Spinal cord (tissue), 10 donors: ENCODE data around the gene RIC8B. TPM values are rescaled to one million over a fixed set of nuclear protein-coding genes. Genes with fewer than 3 reads are reported as not detected.

Experiments used
- DNase-seq, 6 donors: peaks; one replicate each; pipeline versions ENCODE4 v3.0.0 to v3.0.0-alpha.2; 2013 to 2015; ENCODE audit warnings: low spot score in 6 of 6, low read depth in 4 of 6
- H3K27ac ChIP-seq: one replicate; pipeline ENCODE4 v1.5.1; 2013; ENCODE audit warnings: low read depth, low read length, control low read depth
- H3K27me3 ChIP-seq: one replicate; pipeline ENCODE4 v1.6.1; 2013; ENCODE audit warnings: low read length; ENCODE audit not compliant: control insufficient read depth, insufficient read depth
- H3K36me3 ChIP-seq: one replicate; pipeline ENCODE4 v1.6.1; 2013; ENCODE audit warnings: low read length; ENCODE audit not compliant: control insufficient read depth, insufficient read depth
- H3K4me1 ChIP-seq: one replicate; pipeline ENCODE4 v1.6.1; 2013; ENCODE audit warnings: low read length; ENCODE audit not compliant: control insufficient read depth, insufficient read depth
- H3K4me3 ChIP-seq: one replicate; pipeline ENCODE4 v1.5.1; 2013; ENCODE audit warnings: low read depth, low read length, control low read depth
- H3K9me3 ChIP-seq: one replicate; pipeline ENCODE4 v1.6.1; 2013; ENCODE audit warnings: low read length; ENCODE audit not compliant: control insufficient read depth, insufficient read depth
- WGBS: methylation state at CpG from one replicate; pipeline ENCODE4 v1.1.5; 2013; ENCODE audit warnings: missing lambda C conversion rate; ENCODE audit not compliant: insufficient coverage; 5-methylcytosine and 5-hydroxymethylcytosine counted together
- polyA plus RNA-seq, 2 donors: library from polyadenylated mRNA; unstranded; fragments of 120-200 nt; gene quantifications; one replicate each; pipeline ENCODE4 v1.2.1, GENCODE V29; 2013; ENCODE audit not compliant: insufficient read length in 2 of 2
- total RNA-seq, 2 donors: library from RNA; depleted of rRNA in 1 of 2; stranded (reverse); fragments of 120-200 nt in 1 of 2; fragments of >200 nt in 1 of 2; gene quantifications; one replicate each; pipeline versions ENCODE4 v1.2.3 to v1.2.4, GENCODE V29; 2013 to 2014
- donor health status: healthy.

RIC8B gene
- total and polyA plus RNA-seq, 4 donors = 20.7 to 32.4 (median 27.1) TPM

GRCh38 chr12:106873983-106874382 is 99.5 kb downstream of the RIC8B start:
- DNase-seq = no peak
- Histone ChIP-seq H3K27ac (no peak overlapping the region), H3K36me3 (peaks cover 3% of the 10 kb centered on the region), H3K4me3 (no peak overlapping the region), H3K9me3 (no peaks in the 10 kb centered on the region), H3K4me1 (no peaks in the 10 kb centered on the region), H3K27me3 (no peaks in the 10 kb centered on the region)
- no CpG with 5 or more reads among the region's 5 CpGs for WGBS

GRCh38 chr12:106878804-106879203 is 104.3 kb downstream of the RIC8B start:
- H3K4me1 ChIP-seq = no peaks in the 10 kb centered on the region
- DNase-seq = peak in 1 of 6 donors; percentile 32
- no peaks in the 10 kb centered on the region for H3K9me3 ChIP-seq
- H3K27me3 ChIP-seq = no peaks in the 10 kb centered on the region
- H3K4me3 ChIP-seq = no peak overlapping the region
- 17% methylated on average over 2 of the region's 5 CpGs for WGBS
- no peak overlapping the region for H3K27ac ChIP-seq
- H3K36me3 ChIP-seq = no peaks in the 10 kb centered on the region

- no peaks in the 10 kb centered on the region for H3K36me3 ChIP-seq
- H3K27ac ChIP-seq = no peak overlapping the region
- H3K9me3 ChIP-seq = no peaks in the 10 kb centered on the region
- no peak for DNase-seq
- no peaks in the 10 kb centered on the region for H3K4me1 ChIP-seq
- 96% methylated on average over 4 of the region's 5 CpGs for WGBS
- H3K27me3 ChIP-seq = no peaks in the 10 kb centered on the region
- no peak overlapping the region for H3K4me3 ChIP-seq
These were observed 105.1 kb downstream of the RIC8B start for GRCh38 chr12:106879612-106880011.

GRCh38 chr12:106883426-106883825 is 108.9 kb downstream of the RIC8B start:
- Histone ChIP-seq H3K27ac (no peak overlapping the region), H3K4me1 (peaks cover 3% of the 10 kb centered on the region), H3K36me3 (peaks cover 2% of the 10 kb centered on the region), H3K9me3 (no peaks in the 10 kb centered on the region), H3K4me3 (no peak overlapping the region), H3K27me3 (no peaks in the 10 kb centered on the region)
- WGBS = no CpG with 5 or more reads among the region's 1 CpG
- DNase-seq = no peak

DNA sequence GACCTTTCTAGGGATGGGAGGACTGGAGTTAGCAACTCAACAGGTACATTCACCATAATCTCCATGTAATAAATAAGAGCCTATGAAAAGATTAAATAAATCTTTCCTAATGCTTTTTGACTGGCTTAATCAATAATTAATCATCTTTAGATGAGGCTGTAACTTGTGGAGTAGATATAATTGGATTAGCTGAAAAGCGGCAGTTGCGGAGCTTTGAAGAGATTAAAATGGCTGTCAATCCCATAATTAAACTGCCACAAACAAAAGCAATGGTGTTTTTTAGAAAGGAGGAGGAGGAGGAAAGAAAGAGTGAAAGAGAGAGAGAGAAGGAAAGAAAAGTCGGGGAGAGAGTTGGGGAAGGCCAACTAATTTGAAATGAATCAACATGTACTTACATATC is 110.5 kb downstream of the RIC8B start:
- Histone ChIP-seq H3K36me3 (peaks cover 5% of the 10 kb centered on the region), H3K27me3 (no peaks in the 10 kb centered on the region), H3K4me3 (no peak overlapping the region), H3K9me3 (no peaks in the 10 kb centered on the region), H3K4me1 (peaks cover 3% of the 10 kb centered on the region), H3K27ac (no peak overlapping the region)
- no CpG with 5 or more reads among the region's 3 CpGs for WGBS
- no peak for DNase-seq

DNA sequence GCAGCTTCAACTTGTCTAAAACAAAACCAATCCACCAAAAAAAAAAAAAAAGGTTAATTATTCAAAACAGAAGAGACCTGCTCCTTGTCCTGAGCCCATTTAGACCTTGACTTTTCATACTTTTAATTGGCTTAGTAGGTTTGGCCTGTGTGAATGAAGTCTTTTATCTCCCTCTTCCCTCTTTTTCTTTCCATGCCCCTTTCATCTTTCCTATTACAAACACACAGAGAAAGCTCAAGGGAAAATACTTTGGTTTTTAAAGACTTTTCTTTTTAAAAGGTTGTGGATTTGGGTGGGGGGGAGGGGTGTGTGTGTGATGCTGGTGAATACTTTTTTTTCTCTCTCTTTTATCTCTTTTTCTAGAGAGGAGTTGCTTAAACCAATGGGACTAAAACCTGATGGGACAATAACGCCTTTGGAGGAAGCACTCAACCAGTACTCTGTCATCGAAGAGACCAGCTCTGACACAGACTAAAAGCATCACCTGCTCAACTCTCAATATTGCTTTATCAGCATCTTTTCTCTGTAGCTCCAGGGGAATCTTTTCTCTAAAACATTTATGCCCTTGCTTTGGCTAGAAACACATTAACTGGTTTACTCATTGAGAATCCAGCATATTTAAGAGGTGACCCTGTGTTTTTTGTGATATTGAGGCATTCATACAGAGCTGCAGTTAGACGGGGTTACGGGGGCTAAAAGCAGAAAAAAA is 111.2 kb downstream of the RIC8B start:
- WGBS = 80% methylated on average over 1 of the region's 4 CpGs
- H3K9me3 ChIP-seq = no peaks in the 10 kb centered on the region

GRCh38 chr12:106886932-106887331 is 112.5 kb downstream of the RIC8B start:
- H3K36me3 ChIP-seq = peaks cover 5% of the 10 kb centered on the region
- no CpG with 5 or more reads among the region's 2 CpGs for WGBS
- H3K4me3 ChIP-seq = no peak overlapping the region
- no peak overlapping the region for H3K27ac ChIP-seq
- peaks cover 3% of the 10 kb centered on the region for H3K4me1 ChIP-seq
- no peaks in the 10 kb centered on the region for H3K9me3 ChIP-seq
- DNase-seq = no peak
- no peaks in the 10 kb centered on the region for H3K27me3 ChIP-seq

More for the DNA sequence above, 111.2 kb downstream of the RIC8B start:
- Histone ChIP-seq H3K4me3 (no peak overlapping the region), H3K27ac (no peak overlapping the region), H3K4me1 (peaks cover 3% of the 10 kb centered on the region), H3K36me3 (peaks cover 5% of the 10 kb centered on the region), H3K27me3 (no peaks in the 10 kb centered on the region)
- no peak for DNase-seq

DNA sequence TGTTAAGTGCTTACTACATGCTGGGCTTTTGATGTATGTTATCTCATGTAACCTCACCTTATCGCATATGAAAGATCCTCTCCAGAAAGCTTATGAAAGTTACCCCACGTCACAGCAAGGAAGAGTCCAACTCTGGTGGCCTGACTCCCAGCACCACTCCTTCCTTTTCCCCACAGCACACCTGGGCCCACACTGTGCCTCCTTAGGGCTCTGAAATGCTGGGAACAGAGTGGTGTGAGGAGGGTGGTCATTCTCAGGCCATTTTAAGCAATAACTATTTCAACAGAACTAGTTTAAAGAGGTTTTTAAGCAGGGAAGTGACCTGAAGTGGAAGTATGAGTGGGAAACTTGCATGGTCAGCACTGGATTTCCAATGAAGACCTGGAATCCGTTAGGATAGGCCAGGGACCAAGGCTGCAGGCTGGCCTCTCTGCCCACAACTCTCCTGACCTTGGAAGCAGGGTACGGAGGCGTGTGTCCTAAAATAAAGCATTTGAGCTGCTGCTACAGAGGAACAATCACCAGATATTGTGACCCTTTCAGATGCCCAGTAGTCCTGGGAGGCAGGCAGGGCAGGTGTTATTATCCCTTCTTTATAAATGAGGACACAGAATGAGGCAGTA is 114.0 kb downstream of the RIC8B start:
- Histone ChIP-seq H3K27me3 (no peaks in the 10 kb centered on the region), H3K4me1 (peaks cover 3% of the 10 kb centered on the region), H3K4me3 (no peak overlapping the region), H3K9me3 (no peaks in the 10 kb centered on the region), H3K27ac (peak overlapping the region; percentile 12), H3K36me3 (peaks cover 5% of the 10 kb centered on the region)
- WGBS = 92% methylated on average over 3 of the region's 5 CpGs
- DNase-seq = no peak

GRCh38 chr12:106889326-106889725 is 114.8 kb downstream of the RIC8B start:
- no peak for DNase-seq
- no peaks in the 10 kb centered on the region for H3K27me3 ChIP-seq
- H3K36me3 ChIP-seq = peaks cover 5% of the 10 kb centered on the region
- H3K9me3 ChIP-seq = no peaks in the 10 kb centered on the region
- no peak overlapping the region for H3K4me3 ChIP-seq
- 93% methylated on average over 5 of the region's 6 CpGs for WGBS
- peaks cover 3% of the 10 kb centered on the region for H3K4me1 ChIP-seq
- H3K27ac ChIP-seq = no peak overlapping the region
